ENCODE measurements around the gene JMJD4. TPM values are rescaled to one million over a fixed set of nuclear protein-coding genes. Genes with fewer than 3 reads are reported as not detected.

Gene JMJD4
- total and polyA plus RNA-seq, 2 of the 8 experiments (the other 6 are each of a cell fraction or from before 2014, with no cell fraction given): 13.2 to 23.3 TPM

DNA sequence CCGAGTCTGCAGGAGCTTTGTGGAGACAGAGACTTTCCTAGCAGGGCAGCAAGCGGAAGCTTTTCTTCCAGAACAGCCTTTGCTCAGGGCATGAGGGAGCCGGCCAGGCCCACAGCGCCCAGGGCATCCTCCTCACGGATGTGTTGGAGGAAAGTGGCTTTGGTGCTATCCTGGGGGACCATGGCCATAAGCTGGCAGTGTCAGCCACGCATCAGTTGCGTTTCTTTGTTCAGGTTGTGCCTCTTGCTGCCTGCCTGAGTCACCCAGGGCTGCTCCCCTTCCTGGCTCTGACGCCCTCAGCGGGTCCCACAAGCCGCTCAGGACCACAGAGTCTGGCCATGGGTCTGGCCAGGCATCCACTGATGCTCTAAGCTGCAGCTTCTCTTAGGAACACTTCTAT lies 40.7 kb upstream of the JMJD4 start:
- CTCF ChIA-PET (ENCODE audit: partially characterized antibody): interaction anchor here (0.7 to 5.0 kb wide), 7 partner anchors 13 to 301 kb away, joined by 3 to 51 read pairs (median 4); no protein-coding TSS in a partner anchor
- FAIRE-seq: no peak

More for the DNA sequence above, 40.7 kb upstream of the JMJD4 start:
- H3K27ac ChIP-seq (ENCODE audit: low read depth, low read length): no peak overlapping the region
- no peak overlapping the region for H2BK20ac ChIP-seq (ENCODE audit: low read length)
- no peak for DNase-seq (ENCODE audit: low read depth in 1 of 2, low spot score in 2 of 2)
- no peak overlapping the region for H3K4ac ChIP-seq (replicated peaks; ENCODE audit: insufficient read length, low read depth, low read length)
- H4K5ac ChIP-seq (ENCODE audit: insufficient read length, low read depth, low read length): no peak overlapping the region
- H4K8ac ChIP-seq (ENCODE audit: extremely low read depth, insufficient read depth, low read length): 0 out of 2 replicates have a peak overlapping the region, but pooled peaks have one; percentile 25
- H3K79me2 ChIP-seq (ENCODE audit: control insufficient read depth in 1 of 2, insufficient read depth in 2 of 2, low read length in 2 of 2): no peaks in the 10 kb centered on the region
- no peak overlapping the region for H3K4me3 ChIP-seq (ENCODE audit: extremely low read depth in 1 of 4, insufficient read depth in 2 of 4, low read depth in 3 of 4, low read length in 4 of 4)
- no peaks in the 10 kb centered on the region for H3K4me1 ChIP-seq (replicated peaks in 1 of 4; ENCODE audit: control insufficient read depth in 3 of 4, insufficient read depth in 4 of 4, low read length in 3 of 4)
- H2AFZ ChIP-seq (ENCODE audit: low read length): no peak overlapping the region
- no peak overlapping the region for H2BK15ac ChIP-seq (ENCODE audit: low read length)
- H3K23ac ChIP-seq (ENCODE audit: insufficient read length): no peak overlapping the region
- H3K27me3 ChIP-seq (replicated peaks in 1 of 4; ENCODE audit: control insufficient read depth in 3 of 4, extremely low read depth in 1 of 4, insufficient read depth in 3 of 4, low read length in 3 of 4): no peaks in the 10 kb centered on the region
- no peak overlapping the region for H2BK12ac ChIP-seq (ENCODE audit: low read depth, low read length)
- WGBS, 2 experiments (ENCODE audit: extremely low coverage in 1 of 2, insufficient coverage in 1 of 2, insufficient read length in 1 of 2, insufficient replicate concordance in 2 of 2, low coverage in 1 of 2, low lambda C conversion rate in 2 of 2, missing lambda C conversion rate in 1 of 2): 93% methylated on average over 10 of the region's 10 CpGs; no CpG with 5 or more reads in 1 of the 2 experiments
- H4K20me1 ChIP-seq (replicated peaks in 1 of 2; ENCODE audit: control insufficient read depth in 1 of 2, insufficient read depth in 2 of 2, low read length in 2 of 2): peaks cover 0 to 21% of the 10 kb centered on the region in 2 experiments
- H3K36me3 ChIP-seq (ENCODE audit: control insufficient read depth in 2 of 4, insufficient read depth in 4 of 4, low read length in 3 of 4): peaks cover 0 to 10% (median 0%) of the 10 kb centered on the region in 4 experiments; a peak in 1 of 8 replicates
- no peak overlapping the region for H3K14ac ChIP-seq (ENCODE audit: insufficient read length)
- no peaks in the 10 kb centered on the region for H3K23me2 ChIP-seq (ENCODE audit: low read depth, low read length)
- H4K91ac ChIP-seq (replicated peaks; ENCODE audit: insufficient read length, low read length): no peak overlapping the region
- H3K9ac ChIP-seq (replicated peaks in 1 of 4; ENCODE audit: extremely low read depth in 1 of 4, low read depth in 3 of 4, low read length in 3 of 4): no peak overlapping the region
- no peak for TF ChIP-seq ZNF274 (IDR thresholded peaks at IDR 0.05; ENCODE audit: borderline replicate concordance, extremely low read depth, low read length)
- TF ChIP-seq TAF7 (optimal IDR thresholded peaks at IDR 0.05; ENCODE audit: borderline replicate concordance, low read depth, low read length): no peak
- TF ChIP-seq SUZ12 (IDR thresholded peaks at IDR 0.05; ENCODE audit: low read length): no peak
- no peak for TF ChIP-seq SP1 (IDR thresholded peaks at IDR 0.05; ENCODE audit: low read depth, low read length)
- no peak for TF ChIP-seq YY1 (IDR thresholded peaks at IDR 0.05; ENCODE audit: low read depth, low read length)
- no peak for TF ChIP-seq SAP30 (IDR thresholded peaks at IDR 0.05; ENCODE audit: insufficient read depth, insufficient replicate concordance, low read length)
- TF ChIP-seq CBX5 (IDR thresholded peaks at IDR 0.05; ENCODE audit: low read depth, low read length): no peak
- no peak for TF ChIP-seq RXRA (IDR thresholded peaks at IDR 0.05; ENCODE audit: insufficient read depth, low read depth, low read length)
- TF ChIP-seq HDAC2 (IDR thresholded peaks at IDR 0.05; ENCODE audit: borderline replicate concordance in 1 of 2, low read depth in 2 of 2, low read length in 2 of 2): no peak
- no peak overlapping the region for H3K18ac ChIP-seq (ENCODE audit: extremely low read depth, low read length)
- H3K9me3 ChIP-seq (ENCODE audit: insufficient read depth in 2 of 2, low read depth in 1 of 2, low read length in 1 of 2): no peaks in the 10 kb centered on the region
- H2AK5ac ChIP-seq (ENCODE audit: low read depth, low read length): no peak overlapping the region
- no peak overlapping the region for H3K56ac ChIP-seq (replicated peaks; ENCODE audit: insufficient read length, low read depth, low read length)
- POLR2A ChIA-PET (ENCODE audit: partially characterized antibody): no interaction called here
- H3K79me1 ChIP-seq (ENCODE audit: low read depth, low read length): peaks cover 8% of the 10 kb centered on the region
- H2BK5ac ChIP-seq (ENCODE audit: low read depth, low read length): no peak overlapping the region
- H2BK120ac ChIP-seq (replicated peaks; ENCODE audit: low read depth, low read length): no peak overlapping the region
- H3K4me2 ChIP-seq (ENCODE audit: insufficient read depth in 1 of 2, low read depth in 2 of 2, low read length in 2 of 2): no peak overlapping the region

All from H1 (cell line).